Activated CD8-positive, alpha-beta memory T cell treated with anti-CD3 and anti-CD28 coated beads, Interleukin-2, amount 50 U/mL, for 1 hour (primary cell): Measurements from ENCODE around the gene MED25.

Source experiments
- DNase-seq: peaks from one replicate; pipeline ENCODE4 v3.0.0-alpha.2; 2020; ENCODE audit errors: extremely low read depth

The MED25 gene

DNA sequence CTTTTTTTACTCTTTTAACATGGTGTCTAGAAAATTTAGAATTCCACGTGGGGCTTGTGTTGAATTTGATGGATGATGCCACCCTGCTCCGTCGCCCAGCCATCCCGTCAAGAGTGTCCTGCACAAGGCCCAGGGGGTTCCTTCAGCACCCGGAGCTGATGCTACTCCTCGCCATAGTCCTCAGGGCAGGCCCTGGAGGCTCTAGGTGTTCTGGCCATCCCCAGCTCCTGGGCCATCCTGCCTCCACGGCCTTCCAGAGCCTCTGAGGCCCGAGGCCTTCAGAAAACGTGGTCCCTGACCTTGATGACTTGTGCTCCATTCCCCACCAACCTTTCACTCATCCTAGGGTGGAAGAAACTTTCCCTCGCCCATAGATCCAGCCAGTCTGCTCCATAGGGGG, 55.7 kb downstream of the MED25 start:
- DNase-seq = no peak

DNA sequence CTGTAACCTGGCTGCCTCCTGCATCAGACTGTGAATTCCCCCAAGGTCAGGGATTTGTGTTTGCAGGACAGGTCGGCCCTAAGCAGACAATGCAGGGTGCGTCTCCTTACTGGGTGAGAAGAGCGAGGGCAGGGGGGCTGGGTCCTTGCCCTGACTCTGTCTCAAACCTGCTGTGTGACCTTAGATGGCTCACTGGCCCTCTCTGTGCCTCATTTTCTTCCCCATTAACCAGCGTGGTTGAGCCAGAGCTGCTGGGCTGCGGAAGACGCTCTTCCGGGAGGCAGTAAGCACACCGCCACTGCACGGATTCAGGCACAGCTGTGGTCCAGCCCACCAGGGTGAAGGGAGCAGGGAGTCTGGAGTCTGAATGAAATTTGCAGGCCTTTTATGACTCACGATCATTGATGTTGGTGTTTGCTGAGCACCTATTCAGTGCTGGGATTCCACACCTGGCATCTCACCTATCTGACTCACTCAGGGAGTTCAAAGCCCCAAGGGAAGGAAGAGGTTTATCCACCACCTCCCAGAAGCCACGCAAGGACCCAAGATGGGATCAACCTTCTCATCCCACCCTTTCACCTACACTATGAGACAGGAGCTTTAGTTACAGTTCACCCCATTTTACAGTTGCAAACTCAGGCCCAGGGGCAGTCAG, 56.5 kb downstream of the MED25 start:
- DNase-seq = no peak

DNA sequence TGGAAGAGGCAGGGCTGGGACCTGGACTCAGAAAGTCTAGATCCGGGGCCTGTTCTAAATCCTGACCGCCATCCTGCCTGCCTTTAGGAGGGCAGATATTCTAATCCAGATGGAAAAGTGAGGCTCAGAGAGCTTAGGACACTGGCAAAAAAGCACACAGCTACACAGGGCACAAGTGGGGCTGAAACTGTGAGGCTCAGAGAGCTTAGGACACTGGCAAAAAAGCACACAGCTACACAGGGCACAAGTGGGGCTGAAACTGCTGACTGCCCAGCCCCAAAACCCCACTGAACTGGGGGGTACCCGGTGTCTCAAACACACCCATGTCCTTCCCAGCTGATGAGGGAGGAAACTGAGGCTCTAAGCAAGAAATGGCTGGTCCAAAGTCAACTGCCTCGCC, 57.1 kb downstream of the MED25 start:
- DNase-seq = no peak

DNA sequence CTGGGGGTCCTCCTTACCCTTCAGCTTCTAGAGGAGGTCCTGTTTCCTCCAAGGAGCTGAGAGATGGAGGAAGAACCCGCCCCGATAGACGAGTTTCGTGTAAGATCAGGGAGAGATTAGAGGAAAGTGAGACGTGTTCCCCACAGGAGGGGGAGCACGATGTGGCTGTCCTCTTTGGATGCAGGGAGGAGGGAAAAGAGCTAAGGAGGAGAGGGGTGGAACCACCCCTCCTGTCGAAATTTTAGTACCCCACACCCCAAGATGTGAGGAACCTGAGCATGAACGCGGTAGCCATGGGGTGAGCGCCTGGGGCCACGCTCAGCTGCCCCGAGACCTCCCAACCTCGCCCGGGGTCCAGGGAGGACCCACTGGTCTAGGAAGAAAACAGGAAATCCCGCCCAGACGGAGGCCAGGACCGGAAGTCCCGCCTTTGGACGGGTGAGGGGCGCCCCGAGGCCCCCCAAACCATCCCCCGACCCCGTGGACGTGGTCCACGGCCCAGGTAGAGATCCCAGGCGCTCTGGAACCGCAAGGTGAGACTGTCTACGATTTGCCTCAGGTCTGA, 57.9 kb downstream of the MED25 start:
- no peak for DNase-seq

DNA sequence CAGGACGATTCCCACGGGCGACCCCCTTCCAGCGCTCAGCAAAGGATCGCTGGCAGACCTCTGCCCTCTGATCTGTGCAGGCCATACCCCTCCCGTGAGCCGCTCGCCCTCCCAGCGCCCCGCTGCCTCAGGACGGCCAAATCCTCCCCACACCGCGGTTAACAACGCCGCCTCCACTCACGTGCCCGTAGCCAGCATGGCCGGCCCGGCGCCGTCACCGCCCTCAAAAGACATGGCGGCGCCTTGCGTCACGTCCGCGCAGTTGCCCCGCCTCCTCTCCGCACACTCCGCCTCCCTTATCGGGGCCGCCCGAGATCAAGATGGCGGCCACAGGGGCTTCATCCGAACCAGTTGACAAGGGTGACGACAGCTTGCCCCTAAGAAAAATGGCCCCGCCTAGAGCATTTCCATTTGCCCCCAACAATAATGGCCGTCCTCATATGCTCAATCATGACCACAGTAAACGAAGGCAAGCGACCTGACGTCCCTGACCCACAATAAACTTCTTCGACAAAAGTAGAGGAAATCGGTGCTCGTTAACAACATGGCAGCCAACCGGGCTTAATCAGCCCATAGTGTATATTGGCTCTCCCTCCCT, 58.4 kb downstream of the MED25 start:
- DNase-seq = peak; percentile 95

DNA sequence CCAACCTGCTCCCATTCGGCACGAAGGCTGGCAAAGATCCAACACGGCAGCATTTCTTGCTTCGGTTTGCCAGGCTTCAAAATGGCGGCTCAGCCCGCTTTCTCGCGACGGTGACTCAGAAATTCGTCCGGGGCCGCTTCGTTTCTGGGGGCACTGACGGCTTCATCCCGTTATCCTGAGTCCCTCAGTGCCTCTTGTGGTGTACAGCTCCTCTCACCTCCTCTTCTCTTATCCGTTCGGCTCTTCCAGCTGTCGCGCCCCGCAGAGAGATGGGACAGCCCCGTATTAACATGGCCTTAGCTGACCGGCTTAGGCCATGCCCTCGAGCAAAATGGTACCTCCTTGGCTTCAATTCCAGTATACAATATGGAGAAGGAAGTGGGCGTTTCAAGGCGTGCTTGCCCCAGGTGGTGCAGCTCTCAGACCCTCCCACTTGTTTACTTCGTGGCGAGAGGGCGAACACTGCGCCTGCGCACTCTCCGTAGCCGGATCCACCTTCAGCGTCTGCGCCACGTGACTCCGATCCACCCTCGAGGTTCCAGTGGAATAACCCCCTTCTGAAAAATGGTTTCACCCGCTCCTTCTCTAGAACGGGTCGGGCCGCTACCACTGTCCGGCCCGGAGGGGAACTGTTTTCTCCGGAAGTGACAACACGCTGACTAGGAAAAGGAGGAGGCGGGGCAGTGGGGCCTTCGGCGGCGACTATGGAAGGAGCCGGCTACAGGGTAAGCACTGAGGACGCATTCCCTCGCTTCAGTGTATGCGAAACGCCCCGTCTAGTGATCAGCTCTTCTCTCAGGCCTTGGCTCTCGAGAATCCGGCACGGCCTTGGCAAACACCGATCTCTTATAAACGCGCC, 59.2 kb downstream of the MED25 start, which contains the start of the genes AKT1S1 and TBC1D17:
Gene AKT1S1, minus strand, starts transcription at position 336 of the 859 bp plus-strand sequence. CDS start 4,060 bp downstream, outside the sequence.
Gene TBC1D17, plus strand, starts transcription at position 683 of the 859 bp plus-strand sequence. Its CDS starts 22 bp downstream, at position 705.
- DNase-seq = peak; percentile 99

DNA sequence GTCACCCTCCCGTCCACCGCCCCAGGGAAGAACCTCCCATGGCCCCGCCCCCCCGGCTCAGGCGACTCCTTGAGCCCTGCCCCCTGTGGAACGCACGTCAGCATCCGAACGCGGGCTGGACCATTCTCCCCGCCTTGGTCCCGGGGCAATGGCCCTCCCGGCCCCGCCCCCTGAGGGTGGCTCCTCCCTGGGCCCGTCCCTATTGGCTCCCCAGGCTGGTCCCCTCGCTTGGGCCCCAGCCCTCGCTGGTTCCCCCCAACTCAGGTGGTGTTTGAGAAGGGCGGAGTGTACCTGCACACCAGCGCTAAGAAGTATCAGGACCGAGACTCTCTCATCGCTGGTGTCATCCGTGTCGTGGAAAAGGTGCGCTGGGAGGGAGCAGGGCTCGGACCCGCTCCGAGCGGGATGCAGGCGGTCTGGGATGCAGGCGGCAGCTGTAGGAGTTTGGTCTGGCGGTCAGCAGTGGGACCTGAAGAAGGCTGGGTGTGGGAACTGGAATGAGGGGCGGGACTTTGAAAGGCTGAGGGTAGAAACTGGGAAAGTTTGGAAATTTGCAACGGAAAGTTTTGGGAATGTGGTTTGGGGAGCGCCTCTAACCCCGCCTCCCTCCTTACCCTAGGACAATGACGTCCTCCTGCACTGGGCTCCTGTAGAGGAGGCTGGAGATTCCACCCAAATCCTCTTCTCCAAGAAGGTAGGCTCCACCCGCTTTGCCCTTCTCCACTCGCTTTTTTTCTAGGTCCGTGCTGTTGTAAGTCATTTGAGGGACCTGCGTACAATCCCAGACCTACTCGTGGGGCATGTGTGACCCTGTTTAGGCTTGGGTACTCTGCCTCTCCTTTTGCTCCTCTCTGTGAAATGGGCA, 60.0 kb downstream of the MED25 start:
- DNase-seq = peak; percentile 96

DNA sequence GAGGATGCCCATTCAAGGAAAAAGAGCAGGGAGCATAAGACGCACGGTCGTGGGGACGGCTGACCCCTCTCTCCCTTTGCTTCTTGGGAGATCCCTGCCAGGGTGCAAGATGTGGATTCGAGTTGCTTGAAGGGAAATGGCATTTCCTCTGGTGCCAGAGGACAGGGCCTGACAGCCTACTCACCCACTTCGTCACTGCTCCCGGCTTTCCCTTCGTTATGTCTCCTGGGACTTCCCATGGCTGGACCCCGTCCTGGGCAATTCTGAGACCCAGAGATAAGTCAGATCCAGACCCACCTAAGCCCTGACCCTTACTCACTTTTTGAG, 60.6 kb downstream of the MED25 start:
- DNase-seq = no peak

DNA sequence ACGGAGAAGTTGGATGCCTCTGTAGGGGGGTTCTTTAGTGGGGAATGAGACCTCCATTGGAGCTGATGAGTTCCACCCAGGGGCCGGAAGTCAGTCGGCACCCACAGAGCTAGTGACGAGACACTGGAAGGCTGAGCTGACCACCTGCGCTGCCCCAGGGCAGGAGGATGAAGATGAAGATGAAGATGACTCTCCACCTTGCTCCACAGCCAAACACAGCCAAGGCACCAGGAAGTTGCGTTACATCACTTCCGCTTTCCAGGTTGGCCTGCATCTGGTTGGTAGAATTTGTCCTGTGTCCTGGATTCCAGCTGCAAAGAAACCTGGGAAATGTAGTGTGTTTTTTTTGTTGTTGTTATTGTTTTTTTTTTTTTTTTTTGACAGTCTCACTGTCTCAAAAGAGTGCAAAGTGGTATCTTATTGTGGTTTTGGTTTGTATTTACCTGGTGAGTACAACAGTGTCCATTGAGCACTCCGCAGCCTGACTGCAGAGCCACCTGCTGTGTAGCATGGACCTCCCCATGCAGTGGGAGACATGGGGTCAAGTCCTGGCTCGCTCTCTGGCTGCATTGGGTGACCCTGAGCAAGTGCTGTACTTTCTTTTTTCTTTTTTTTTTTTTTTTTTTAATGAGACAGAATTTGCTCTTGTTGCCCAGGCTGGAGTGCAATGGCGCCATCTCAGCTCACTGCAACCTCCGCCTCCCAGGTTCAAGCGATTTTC, 61.3 kb downstream of the MED25 start:
- no peak for DNase-seq

DNA sequence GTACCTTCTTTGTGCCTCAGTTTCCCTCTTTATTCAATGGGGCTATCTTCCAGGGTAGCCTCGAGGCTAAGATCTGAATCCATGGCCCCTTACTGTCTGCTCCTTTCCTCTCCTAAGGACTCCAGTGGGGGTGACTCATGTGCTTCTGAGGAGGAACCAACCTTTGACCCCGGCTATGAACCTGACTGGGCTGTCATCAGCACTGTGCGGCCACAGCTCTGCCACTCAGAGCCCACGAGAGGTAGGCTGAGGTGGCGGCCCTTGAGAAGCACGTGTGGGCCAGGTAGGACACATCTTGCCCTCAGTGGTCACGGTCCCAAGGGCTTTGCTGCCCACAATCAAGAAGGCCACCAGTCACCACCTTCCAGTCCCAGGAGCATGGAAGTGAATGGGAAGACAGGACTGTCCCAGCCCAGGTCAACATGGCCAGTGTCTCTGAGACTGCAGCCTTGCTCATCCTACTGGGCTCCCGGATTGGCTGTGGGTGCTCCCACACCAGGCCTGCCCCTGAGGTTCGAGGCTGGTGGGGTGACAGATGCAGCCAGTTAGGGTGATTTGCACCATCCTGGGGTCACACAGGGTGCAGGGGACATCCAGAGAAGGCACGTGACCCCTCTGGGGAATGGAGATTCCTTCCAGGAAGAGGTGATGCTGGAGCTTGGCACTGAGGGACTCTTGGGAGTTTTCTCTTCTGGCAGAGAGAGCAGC, 62.2 kb downstream of the MED25 start:
- no peak for DNase-seq

DNA sequence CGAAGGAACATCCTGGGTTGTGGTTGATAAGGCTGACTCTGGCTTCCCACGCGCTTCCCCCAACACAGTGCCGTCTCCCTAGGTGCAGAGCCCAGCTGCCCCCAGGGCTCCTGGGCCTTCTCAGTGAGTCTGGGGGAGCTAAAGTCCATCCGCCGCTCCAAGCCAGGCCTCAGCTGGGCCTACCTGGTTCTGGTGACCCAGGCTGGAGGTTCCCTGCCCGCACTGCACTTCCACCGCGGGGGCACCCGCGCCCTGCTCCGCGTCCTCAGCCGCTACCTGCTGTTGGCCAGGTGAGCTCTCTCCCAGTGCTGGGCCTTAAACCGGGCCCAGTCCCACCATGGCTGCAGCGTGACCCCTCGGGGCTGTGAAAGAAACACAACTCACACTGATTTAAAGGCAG, 63.1 kb downstream of the MED25 start:
- no peak for DNase-seq

DNA sequence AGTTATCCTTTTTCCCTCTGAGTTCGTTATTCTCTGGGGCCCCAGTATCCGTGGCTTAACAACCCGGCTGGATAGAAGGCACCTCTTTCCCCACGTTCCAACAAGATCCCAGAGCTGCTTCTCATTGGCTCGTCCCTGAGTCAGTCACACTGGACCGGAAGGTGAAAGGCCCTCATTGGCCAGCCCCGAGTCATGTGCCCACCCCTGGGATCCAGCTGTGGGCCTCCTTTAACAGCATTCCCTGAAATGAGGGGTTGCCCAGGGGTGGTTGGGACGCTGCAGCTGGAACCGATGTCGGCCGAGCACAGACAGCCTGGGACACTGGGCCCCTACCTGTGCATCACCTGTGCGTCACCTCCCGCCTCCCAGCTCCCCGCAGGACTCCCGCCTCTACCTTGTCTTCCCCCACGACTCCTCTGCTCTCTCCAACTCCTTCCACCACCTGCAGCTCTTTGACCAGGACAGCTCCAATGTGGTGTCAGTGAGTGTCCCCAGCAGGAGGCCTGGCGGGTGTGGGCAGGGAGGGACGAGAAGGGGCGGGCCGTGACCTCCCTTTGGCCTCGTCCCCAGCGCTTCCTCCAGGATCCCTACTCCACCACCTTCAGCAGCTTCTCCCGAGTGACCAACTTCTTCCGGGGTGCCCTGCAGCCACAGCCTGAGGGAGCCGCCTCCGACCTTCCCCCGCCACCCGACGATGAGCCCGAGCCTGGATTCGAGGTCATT, 63.7 kb downstream of the MED25 start:
- DNase-seq = no peak

DNA sequence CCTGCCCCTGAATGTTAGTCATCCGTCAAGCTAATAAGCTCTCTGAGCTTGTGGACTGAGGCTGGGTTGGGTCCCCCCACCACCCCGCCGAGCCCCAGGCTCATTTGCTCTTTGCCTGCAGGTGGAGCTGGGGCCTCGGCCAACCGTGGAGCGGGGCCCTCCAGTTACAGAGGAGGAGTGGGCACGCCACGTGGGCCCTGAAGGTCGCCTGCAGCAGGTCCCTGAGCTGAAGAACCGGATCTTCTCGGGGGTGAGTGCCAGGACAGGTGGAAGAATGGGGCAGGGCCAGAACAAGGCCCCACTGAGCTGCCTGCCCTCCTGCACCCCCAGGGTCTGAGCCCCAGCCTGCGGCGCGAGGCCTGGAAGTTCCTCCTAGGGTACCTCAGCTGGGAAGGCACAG, 64.6 kb downstream of the MED25 start:
- DNase-seq = no peak

DNA sequence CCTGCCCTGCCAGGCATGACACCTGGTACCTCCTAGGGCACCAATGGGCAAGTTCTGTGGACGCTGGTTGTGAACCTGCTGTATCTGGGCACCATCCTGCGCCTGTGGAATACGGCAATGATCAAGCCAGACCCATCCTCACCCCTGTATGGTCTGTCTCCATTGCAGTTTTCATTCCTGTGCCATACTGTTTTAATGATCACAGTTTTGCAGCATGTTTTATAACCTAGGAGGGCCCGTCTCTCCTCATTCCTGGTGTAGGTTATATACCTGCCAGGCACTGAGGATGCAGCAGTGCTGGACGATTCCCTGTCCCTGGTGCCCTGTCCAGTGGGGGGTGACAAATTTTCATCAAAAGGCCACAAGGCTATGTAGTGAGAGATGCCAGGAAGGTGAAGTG, 65.0 kb downstream of the MED25 start:
- no peak for DNase-seq

DNA sequence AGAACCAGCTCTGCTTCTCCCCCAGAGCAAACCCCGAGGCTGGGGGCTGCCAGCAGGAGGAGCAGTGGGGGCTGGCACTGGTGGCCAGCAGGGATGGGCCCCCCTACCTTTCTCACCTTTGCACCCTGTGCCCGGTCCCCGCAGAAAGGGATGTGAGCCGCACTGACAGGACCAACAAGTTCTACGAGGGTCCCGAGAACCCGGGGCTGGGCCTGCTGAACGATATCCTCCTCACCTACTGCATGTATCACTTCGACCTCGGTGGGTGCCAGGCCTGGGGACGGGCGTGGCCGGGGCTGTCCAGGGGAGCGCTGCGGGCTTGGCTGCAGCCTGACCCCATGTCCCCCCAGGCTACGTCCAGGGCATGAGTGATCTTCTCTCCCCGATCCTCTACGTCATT, 66.0 kb downstream of the MED25 start:
- no peak for DNase-seq

DNA sequence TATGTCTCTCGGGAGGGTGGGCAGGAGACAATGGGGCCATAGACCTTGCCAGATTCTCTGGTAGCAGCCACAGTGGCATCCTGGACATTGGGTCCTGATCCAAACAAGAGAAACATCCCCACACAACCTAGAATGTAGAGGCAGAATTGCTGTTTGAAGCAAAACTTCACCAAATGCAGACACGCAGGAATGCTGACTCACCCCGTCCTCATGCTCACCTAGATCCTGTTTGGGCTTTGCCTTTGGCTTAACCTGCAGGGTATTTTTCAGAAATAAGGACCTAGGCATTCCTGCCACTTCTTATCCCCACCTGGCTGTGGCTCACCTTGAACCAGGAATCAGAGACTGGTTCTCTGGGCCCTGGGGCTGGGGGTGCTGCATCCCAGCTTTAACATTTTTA, 66.7 kb downstream of the MED25 start:
- DNase-seq = no peak
